GM21529 (cell line): ENCODE results near the gene ATRIP.

Source experiments
- ATAC-seq: cut with Tn5 transposase; IDR thresholded peaks from one replicate; pipeline ENCODE4 v1.9.1; 2021; ENCODE audit not compliant: unreplicated experiment

ATRIP gene

DNA sequence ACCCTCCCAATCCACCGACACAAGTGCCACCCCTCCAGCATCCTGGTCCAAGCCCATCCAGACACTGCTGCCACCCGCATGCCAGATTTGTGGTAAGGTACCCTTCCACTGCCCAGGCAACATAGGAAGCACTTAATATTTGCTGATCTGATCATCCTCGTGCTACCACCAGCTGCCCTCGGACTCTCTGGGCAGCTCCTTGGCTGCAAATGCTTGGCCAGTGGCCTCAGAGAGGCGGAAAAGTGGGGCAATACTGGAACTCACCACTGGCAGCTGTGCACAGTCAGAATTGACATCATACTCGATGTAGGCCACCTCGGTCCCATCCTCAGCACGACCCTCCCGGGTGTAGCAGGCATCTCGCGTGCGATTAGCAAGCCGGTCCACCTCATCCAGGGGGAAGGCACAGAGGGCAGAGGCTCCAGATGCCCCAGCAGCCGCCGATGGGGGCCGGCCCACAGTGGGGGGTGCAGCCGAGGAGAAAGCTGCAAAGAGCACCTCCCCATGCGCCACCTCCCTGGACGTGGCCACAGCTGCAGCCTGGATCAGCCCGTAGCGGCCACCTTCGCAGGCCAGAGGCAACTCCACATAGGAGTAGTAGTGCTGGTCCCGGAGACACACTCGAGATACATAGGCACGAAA, 23.2 kb upstream of the ATRIP start:
- no peak for ATAC-seq

- ATAC-seq, result no peak
These were observed 22.4 kb upstream of the ATRIP start for GRCh38 chr3:48423883-48424695.

DNA sequence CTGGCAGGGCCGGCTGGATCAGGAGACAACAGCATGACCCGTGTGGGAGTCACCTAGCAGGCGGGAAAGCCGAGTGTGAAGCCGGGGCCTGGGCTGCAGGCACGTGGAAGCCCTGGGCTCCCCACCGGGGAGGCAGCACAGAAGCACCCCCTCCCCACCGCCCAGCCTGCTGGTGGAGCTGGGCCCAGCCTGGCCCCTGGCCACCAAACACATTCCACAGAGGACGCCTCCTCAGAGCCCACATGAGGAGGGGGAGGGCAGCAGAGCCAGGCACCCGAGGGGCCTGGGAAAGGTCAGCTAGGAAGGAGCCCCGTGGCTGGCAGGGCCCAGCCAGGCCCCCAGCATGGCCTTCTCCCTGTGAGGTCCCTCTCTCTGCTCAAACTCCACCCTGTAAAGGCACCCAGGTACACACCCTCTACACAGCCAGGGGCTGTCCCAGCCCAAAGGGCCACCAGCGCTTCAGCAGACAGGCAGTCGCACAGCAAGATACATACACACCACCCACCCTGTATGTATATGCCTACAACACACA, 21.2 kb upstream of the ATRIP start:
- ATAC-seq, result no peak

DNA sequence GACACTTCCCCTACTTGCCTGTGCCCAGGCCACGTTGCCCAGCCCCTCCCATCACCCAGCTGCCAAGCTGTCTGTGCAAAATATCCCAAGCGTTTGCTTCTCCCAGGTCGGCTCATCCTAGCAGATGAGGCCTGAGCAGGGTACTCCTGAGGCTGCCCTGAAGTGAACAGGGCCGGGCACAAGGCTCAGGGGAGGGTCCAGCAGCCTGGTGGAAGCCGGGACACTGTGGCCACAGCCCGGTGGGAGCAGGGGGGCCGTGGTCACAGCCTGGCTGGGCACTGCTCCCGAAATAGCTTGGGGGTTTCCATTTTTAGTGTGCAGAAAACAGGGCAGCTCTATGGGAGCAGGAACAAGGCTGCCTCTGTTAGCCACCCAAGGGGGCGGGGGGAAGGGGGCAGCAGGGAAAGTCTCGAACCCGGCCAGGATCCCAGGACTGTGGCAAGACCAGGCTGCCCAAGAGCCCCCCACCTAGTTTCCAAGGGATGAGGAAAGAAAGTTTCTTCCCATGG, 20.1 kb upstream of the ATRIP start:
- no peak for ATAC-seq

DNA sequence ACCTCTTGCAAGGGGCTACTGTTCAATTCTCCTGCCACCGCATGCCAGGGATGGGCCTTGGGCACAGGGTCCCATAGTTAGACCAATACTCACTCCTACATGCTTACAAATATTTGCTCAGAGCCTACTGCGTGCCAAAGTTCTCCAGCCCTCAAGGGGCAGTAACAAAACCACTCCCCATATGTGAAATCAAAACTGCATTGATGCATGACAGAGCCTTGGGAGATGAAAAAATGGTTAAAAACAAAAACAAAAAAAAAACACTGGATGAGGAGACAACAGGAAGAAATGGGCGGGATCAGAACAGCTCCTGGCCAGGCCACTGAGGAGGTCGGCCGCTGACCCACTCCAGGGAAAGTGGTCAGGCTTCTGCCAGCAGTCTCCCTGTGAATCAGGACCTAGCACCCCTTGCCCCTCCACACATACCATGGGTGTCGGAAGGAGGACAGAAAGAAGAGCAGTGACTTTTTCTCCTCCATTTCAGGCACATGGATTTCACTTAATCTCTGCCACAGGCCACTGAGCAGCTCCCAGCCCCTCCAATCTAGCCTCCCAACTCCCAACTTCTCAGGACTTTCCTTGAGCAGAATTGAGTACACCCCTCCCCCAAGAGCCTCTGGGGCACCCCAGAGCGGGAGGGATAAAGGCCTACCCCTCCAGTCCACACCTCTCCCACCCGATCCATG, 19.4 kb upstream of the ATRIP start:
- ATAC-seq, result no peak

- no peak for ATAC-seq
These were observed 18.9 kb upstream of the ATRIP start for GRCh38 chr3:48427630-48427962.

DNA sequence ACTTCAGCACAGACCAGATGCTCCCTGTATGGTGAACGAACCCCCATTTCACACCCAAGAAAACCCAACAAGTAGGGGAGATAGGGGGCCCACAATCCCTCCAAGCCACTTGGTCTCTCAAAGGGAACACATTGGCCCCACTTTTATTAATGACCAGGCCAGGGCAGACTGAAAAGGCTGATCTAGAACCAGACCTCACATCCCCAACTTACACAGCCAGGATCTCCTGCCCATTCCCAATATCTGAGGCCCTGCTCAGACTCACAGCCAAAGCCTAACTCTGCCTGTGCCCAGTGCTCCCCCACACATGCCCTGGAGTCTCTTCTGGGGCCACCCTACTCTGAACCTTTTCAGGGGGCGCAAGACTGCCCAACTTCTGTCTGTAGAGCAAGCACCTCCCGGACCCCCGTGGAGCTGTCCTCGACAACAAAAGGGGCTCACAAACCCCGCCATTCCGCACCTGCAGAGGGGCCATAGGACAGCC, 18.4 kb upstream of the ATRIP start:
- ATAC-seq, result no peak

DNA sequence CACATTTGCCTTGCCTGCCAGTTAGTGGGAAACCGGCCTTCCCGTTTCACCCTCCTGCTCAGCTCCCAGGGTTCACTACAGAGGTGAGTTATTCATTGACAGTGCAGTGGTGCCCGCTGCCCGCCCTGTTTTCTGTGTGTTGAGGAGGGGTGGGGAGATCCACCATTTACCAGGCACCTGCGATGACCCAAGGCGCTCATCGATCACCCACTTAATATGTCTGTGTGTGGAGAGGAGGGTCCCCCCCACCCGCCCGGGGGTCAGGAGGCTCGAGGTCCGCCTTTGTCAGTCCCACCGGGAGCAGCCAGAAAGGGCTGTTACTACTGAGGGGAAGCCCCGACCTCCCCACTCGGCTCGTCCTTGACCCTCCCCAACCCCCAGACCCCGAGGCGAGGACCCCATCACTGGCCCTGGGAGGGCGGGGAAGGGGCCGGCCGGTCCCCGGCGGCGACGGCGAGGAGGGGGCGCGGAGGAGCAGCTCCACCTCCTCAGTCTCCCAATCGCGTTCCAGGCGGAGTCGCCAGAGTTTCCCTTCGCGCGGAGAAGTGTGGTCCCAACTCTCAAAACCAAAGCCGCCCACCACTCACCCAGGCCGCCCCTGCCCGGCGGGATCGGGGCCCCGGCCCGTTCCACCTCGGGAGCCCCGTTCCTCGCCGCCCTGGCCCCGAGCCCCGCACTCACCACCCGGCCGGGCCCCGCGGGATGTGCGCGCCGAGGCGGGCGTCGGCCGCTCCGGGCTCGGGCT, 17.8 kb upstream of the ATRIP start:
- ATAC-seq, result peak; percentile 39

GRCh38 chr3:48429317-48429959, 17.1 kb upstream of the ATRIP start:
- peak; percentile 44 for ATAC-seq

- ATAC-seq, result no peak
These were observed 16.4 kb upstream of the ATRIP start, which contains the start of gene PLXNB1 for GRCh38 chr3:48429960-48430707. Gene PLXNB1, minus strand, starts transcription at chr3:48430086. Its CDS starts 5,475 bp downstream, at chr3:48424611.

GRCh38 chr3:48430708-48431101, 15.8 kb upstream of the ATRIP start:
- ATAC-seq, result no peak

- ATAC-seq, result no peak
These were observed 15.1 kb upstream of the ATRIP start for GRCh38 chr3:48431224-48432029.

GRCh38 chr3:48432411-48433371, 13.8 kb upstream of the ATRIP start:
- ATAC-seq, result no peak

GRCh38 chr3:48433472-48434118, 12.9 kb upstream of the ATRIP start:
- no peak for ATAC-seq

- ATAC-seq, result no peak
These were observed 11.8 kb upstream of the ATRIP start for GRCh38 chr3:48434591-48435222.

DNA sequence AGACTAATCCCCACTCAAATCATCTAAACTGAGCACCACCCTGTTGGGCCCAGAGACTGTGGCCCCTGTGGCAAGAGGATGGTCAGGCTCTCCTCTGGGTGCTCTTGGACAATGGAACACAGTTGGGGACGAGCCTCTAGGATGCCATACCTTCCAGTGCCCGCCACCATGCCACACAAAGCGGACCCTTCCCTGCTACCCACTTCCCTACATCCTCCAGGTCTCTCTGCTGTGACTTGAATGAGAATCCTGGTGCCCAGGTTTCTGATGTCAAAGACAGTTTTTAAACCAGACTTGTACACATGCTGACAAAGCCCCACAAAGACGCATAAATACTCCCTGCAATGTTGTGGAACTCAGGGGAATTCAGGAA, 11.3 kb upstream of the ATRIP start:
- no peak for ATAC-seq
